HG02885 (cell line): ENCODE results near the gene NHEJ1.

Experiments used
- ATAC-seq: cut with Tn5 transposase; IDR thresholded peaks from one replicate; pipeline ENCODE4 v1.9.1; 2021; ENCODE audit warnings: mild to moderate bottlenecking; ENCODE audit not compliant: unreplicated experiment, poor library complexity

NHEJ1 gene

GRCh38 chr2:219094171-219094570, 66.4 kb downstream of the NHEJ1 start:
- no peak for ATAC-seq

GRCh38 chr2:219090436-219091299, 69.9 kb downstream of the NHEJ1 start:
- no peak for ATAC-seq

- ATAC-seq, result no peak
These were observed 71.3 kb downstream of the NHEJ1 start for GRCh38 chr2:219089330-219089729.

- no peak for ATAC-seq
These were observed 72.8 kb downstream of the NHEJ1 start for GRCh38 chr2:219087848-219088247.

- no peak for ATAC-seq
These were observed 73.3 kb downstream of the NHEJ1 start for GRCh38 chr2:219087361-219087760.

- no peak for ATAC-seq
These were observed 74.4 kb downstream of the NHEJ1 start for GRCh38 chr2:219086196-219086595.

- ATAC-seq, result no peak
These were observed 75.8 kb downstream of the NHEJ1 start for GRCh38 chr2:219084791-219085190.

GRCh38 chr2:219082332-219082958, 78.2 kb downstream of the NHEJ1 start:
- no peak for ATAC-seq

GRCh38 chr2:219081701-219082331, 78.8 kb downstream of the NHEJ1 start:
- no peak for ATAC-seq

GRCh38 chr2:219081096-219081495, 79.5 kb downstream of the NHEJ1 start:
- no peak for ATAC-seq

GRCh38 chr2:219079417-219079816, 81.2 kb downstream of the NHEJ1 start:
- no peak for ATAC-seq

- no peak for ATAC-seq
These were observed 81.7 kb downstream of the NHEJ1 start for GRCh38 chr2:219078951-219079350.

GRCh38 chr2:219078126-219078525, 82.5 kb downstream of the NHEJ1 start:
- ATAC-seq, result no peak

GRCh38 chr2:219076253-219076652, 84.4 kb downstream of the NHEJ1 start:
- no peak for ATAC-seq

GRCh38 chr2:219073413-219074129, 87.0 kb downstream of the NHEJ1 start:
- ATAC-seq, result no peak

- no peak for ATAC-seq
These were observed 87.8 kb downstream of the NHEJ1 start for GRCh38 chr2:219072741-219073250.

- ATAC-seq, result no peak
These were observed 89.3 kb downstream of the NHEJ1 start for GRCh38 chr2:219071131-219071816.

- ATAC-seq, result no peak
These were observed 95.1 kb downstream of the NHEJ1 start for GRCh38 chr2:219065484-219065883.

GRCh38 chr2:219062081-219062480, 98.5 kb downstream of the NHEJ1 start:
- no peak for ATAC-seq
